H9 (cell line): Measurements from ENCODE around the gene PEX12. TPM values are rescaled to one million over a fixed set of nuclear protein-coding genes. Genes with fewer than 3 reads are reported as not detected.

Experiments
- DNase-seq: peaks from one replicate; pipeline ENCODE4 v3.0.0-alpha.2; 2017
- H2AFZ ChIP-seq: one replicate; pipeline ENCODE4 v1.6.1; 2013; ENCODE audit warnings: mild to moderate bottlenecking, low read length, control low read depth, moderate library complexity
- H2AK5ac ChIP-seq: 2 replicates; pipeline ENCODE4 v1.6.1; 2013; ENCODE audit warnings: low read length, control low read depth, mixed read lengths; ENCODE audit not compliant: insufficient read length
- H2BK120ac ChIP-seq: one replicate; pipeline ENCODE4 v1.6.1; 2013; ENCODE audit warnings: low read depth, mild to moderate bottlenecking, low read length, control low read depth, inconsistent platforms; ENCODE audit not compliant: poor library complexity, severe bottlenecking
- H2BK12ac ChIP-seq: 2 replicates; pipeline ENCODE4 v1.6.1; 2013; ENCODE audit warnings: low read length, control low read depth, mixed read lengths, low read depth; ENCODE audit not compliant: insufficient read length
- H2BK15ac ChIP-seq: 2 replicates; pipeline ENCODE4 v1.6.1; 2013; ENCODE audit warnings: low read depth, low read length, control low read depth
- H2BK20ac ChIP-seq: one replicate; pipeline ENCODE4 v1.6.1; 2013; ENCODE audit warnings: low read depth, mild to moderate bottlenecking, low read length, control low read depth, inconsistent platforms; ENCODE audit not compliant: poor library complexity, severe bottlenecking
- H2BK5ac ChIP-seq: 2 replicates; pipeline ENCODE4 v1.6.1; 2013; ENCODE audit warnings: low read length, control low read depth, mixed read lengths; ENCODE audit not compliant: insufficient read length
- H3K14ac ChIP-seq: 2 replicates; pipeline ENCODE4 v1.6.1; 2013; ENCODE audit warnings: low read length, control low read depth; ENCODE audit not compliant: insufficient read depth
- H3K18ac ChIP-seq: 2 replicates; pipeline ENCODE4 v1.6.1; 2013; ENCODE audit warnings: low read depth, mild to moderate bottlenecking, mixed read lengths, low read length, control low read depth; ENCODE audit not compliant: insufficient read length
- H3K23ac ChIP-seq: 2 replicates; pipeline ENCODE4 v1.6.1; 2013; ENCODE audit warnings: low read length, control low read depth, mixed read lengths, low read depth; ENCODE audit not compliant: insufficient read length
- H3K23me2 ChIP-seq: 2 replicates; pipeline ENCODE4 v1.6.1; 2013; ENCODE audit warnings: low read depth, mild to moderate bottlenecking, mixed read lengths, low read length, control low read depth; ENCODE audit not compliant: insufficient read length, poor library complexity, severe bottlenecking
- H3K27ac ChIP-seq: 2 replicates; pipeline ENCODE4 v1.5.1; 2013; ENCODE audit warnings: low read length, control low read depth, mixed read lengths, low read depth; ENCODE audit not compliant: insufficient read length
- H3K27me3 ChIP-seq: 2 replicates; pipeline ENCODE4 v1.6.1; 2013; ENCODE audit warnings: low read length, control low read depth, inconsistent platforms; ENCODE audit not compliant: insufficient read depth
- H3K4ac ChIP-seq: 2 replicates; pipeline ENCODE4 v1.6.1; 2013; ENCODE audit warnings: low read depth, mild to moderate bottlenecking, control low read depth, inconsistent platforms, low read length, moderate library complexity
- H3K4me1 ChIP-seq: 2 replicates; pipeline ENCODE4 v1.6.1; 2013; ENCODE audit warnings: low read length, control low read depth, inconsistent platforms; ENCODE audit not compliant: insufficient read depth
- H3K4me2 ChIP-seq: 2 replicates; pipeline ENCODE4 v1.6.1; 2013; ENCODE audit warnings: low read length, control low read depth, mixed read lengths; ENCODE audit not compliant: insufficient read length, insufficient read depth
- H3K56ac ChIP-seq: 2 replicates; pipeline ENCODE4 v1.6.1; 2013; ENCODE audit warnings: low read depth, mild to moderate bottlenecking, mixed read lengths, low read length, control low read depth; ENCODE audit not compliant: insufficient read length
- H3K79me1 ChIP-seq: 2 replicates; pipeline ENCODE4 v1.6.1; 2013; ENCODE audit warnings: low read depth, mild to moderate bottlenecking, moderate library complexity, low read length, control low read depth, inconsistent platforms; ENCODE audit not compliant: insufficient read depth, poor library complexity, severe bottlenecking
- H3K79me2 ChIP-seq: 2 replicates; pipeline ENCODE4 v1.6.1; 2013; ENCODE audit warnings: low read length, control low read depth, inconsistent platforms; ENCODE audit not compliant: insufficient read depth
- H3K9ac ChIP-seq: 2 replicates; pipeline ENCODE4 v1.6.1; 2013; ENCODE audit warnings: low read length, control low read depth, mixed read lengths; ENCODE audit not compliant: insufficient read length; ENCODE audit errors: extremely low read depth
- H3K9me3 ChIP-seq: one replicate; pipeline ENCODE4 v1.6.1; 2013; ENCODE audit warnings: low read depth, low read length, inconsistent platforms; ENCODE audit not compliant: control insufficient read depth
- H3T11ph ChIP-seq: one replicate; pipeline ENCODE4 v1.6.1; 2013; ENCODE audit warnings: mild to moderate bottlenecking, low read length, control low read depth, inconsistent platforms
- H4K20me1 ChIP-seq: one replicate; pipeline ENCODE4 v1.6.1; 2013; ENCODE audit not compliant: control insufficient read depth, insufficient read length, insufficient read depth
- H4K5ac ChIP-seq: 2 replicates; pipeline ENCODE4 v1.6.1; 2013; ENCODE audit warnings: low read depth, mild to moderate bottlenecking, mixed read lengths, low read length, control low read depth; ENCODE audit not compliant: insufficient read length
- H4K8ac ChIP-seq: replicated peaks from 2 replicates; pipeline ENCODE4 v1.6.1; 2013; ENCODE audit warnings: low read length, control low read depth, mixed read lengths, low read depth; ENCODE audit not compliant: insufficient read length
- H4K91ac ChIP-seq: 2 replicates; pipeline ENCODE4 v1.6.1; 2013; ENCODE audit warnings: low read depth, mild to moderate bottlenecking, moderate library complexity, mixed read lengths, low read length, control low read depth; ENCODE audit not compliant: insufficient read length
- H3K27ac Mint-ChIP-seq, 3 experiments: 2 replicates in 2 of 3; 3 replicates in 1 of 3; pipeline ENCODE4 v1.8.0; 2020 to 2021; ENCODE audit warnings: mixed read lengths in 3 of 3, mild to moderate bottlenecking in 1 of 3, moderate library complexity in 1 of 3
- H3K27me3 Mint-ChIP-seq: 2 replicates; pipeline ENCODE4 v1.8.0; 2021; ENCODE audit warnings: low read depth, mild to moderate bottlenecking, moderate library complexity, mixed read lengths
- H3K36me3 Mint-ChIP-seq, 3 experiments: 2 replicates in 2 of 3; 3 replicates in 1 of 3; pipeline ENCODE4 v1.8.0; 2020 to 2021; ENCODE audit warnings: low read depth in 3 of 3, mixed read lengths in 3 of 3; ENCODE audit not compliant: insufficient read depth in 1 of 3
- H3K4me1 Mint-ChIP-seq, 2 experiments: 2 replicates each; pipeline ENCODE4 v1.8.0; 2020; ENCODE audit warnings: mixed read lengths in 2 of 2
- H3K4me3 Mint-ChIP-seq, 2 experiments: 2 replicates in 1 of 2; 3 replicates in 1 of 2; pipeline ENCODE4 v1.8.0; 2020 to 2021; ENCODE audit warnings: mild to moderate bottlenecking in 2 of 2, mixed read lengths in 2 of 2, moderate library complexity in 1 of 2
- H3K9me3 Mint-ChIP-seq, 2 experiments: 2 replicates in 1 of 2; 3 replicates in 1 of 2; pipeline ENCODE4 v1.8.0; 2020; ENCODE audit warnings: mild to moderate bottlenecking in 2 of 2, mixed read lengths in 2 of 2, moderate library complexity in 1 of 2
- CTCF ChIP-seq: fragments of 200-600 bp; sonication (generic); conservative IDR thresholded peaks from 3 replicates; pipeline ENCODE4 v1.8.0; 2021; ENCODE audit warnings: antibody characterized with exemption, mild to moderate bottlenecking
- WGBS: extraction: QIAGEN DNeasy Blood & Tissue Kit; methylation state at CpG from one replicate; pipeline ENCODE4 v1.1.7; 2013; ENCODE audit warnings: missing lambda C conversion rate, low lambda C conversion rate, mixed read lengths; ENCODE audit not compliant: insufficient read length; ENCODE audit errors: extremely low coverage; 5-methylcytosine and 5-hydroxymethylcytosine counted together
- total RNA-seq: library from RNA; stranded (reverse); gene quantifications from 2 replicates; pipeline ENCODE4 v1.2.1, GENCODE V29; 2021

Gene PEX12
- total RNA-seq, 1 experiment from 2014 or later: 5.4 TPM

GRCh38 chr17:35596072-35596471 is 17.7 kb upstream of the PEX12 start:
- WGBS: no CpG with 5 or more reads among the region's 4 CpGs
- no peaks in the 10 kb centered on the region for H3K9me3 ChIP-seq
- H3K4me3 Mint-ChIP-seq: no peak overlapping the region

More at GRCh38 chr17:35596072-35596471, 17.7 kb upstream of the PEX12 start:
- H3K79me1 ChIP-seq: peaks cover under 1% of the 10 kb centered on the region
- H2BK5ac ChIP-seq: no peak overlapping the region
- H2BK120ac ChIP-seq: no peak overlapping the region
- no peak overlapping the region for H4K5ac ChIP-seq
- no peak overlapping the region for H3K14ac ChIP-seq
- H3K23ac ChIP-seq: no peak overlapping the region
- H2BK12ac ChIP-seq: no peak overlapping the region
- H3K79me2 ChIP-seq: no peaks in the 10 kb centered on the region
- Mint-ChIP-seq H3K27me3 (no peaks in the 10 kb centered on the region), H3K27ac (0 out of 7 replicates have a peak overlapping the region, but pooled peaks of 1 of the 3 experiments have one; percentile 10), H3K4me1 (peaks cover 0 to 5% of the 10 kb centered on the region in 2 experiments; a peak in 1 of 4 replicates), H3K9me3 (no peaks in the 10 kb centered on the region), H3K36me3 (peaks cover 19 to 58% (median 50%) of the 10 kb centered on the region in 3 experiments; a peak in 6 of 7 replicates)
- H3K4me2 ChIP-seq: no peak overlapping the region
- no peak overlapping the region for H2BK15ac ChIP-seq
- H2AK5ac ChIP-seq: no peak overlapping the region
- H4K91ac ChIP-seq: no peak overlapping the region
- DNase-seq: no peak
- no peak overlapping the region for H3K18ac ChIP-seq
- TF ChIP-seq CTCF: no peak
- H3K27me3 ChIP-seq: no peaks in the 10 kb centered on the region
- no peak overlapping the region for H2AFZ ChIP-seq
- H3K23me2 ChIP-seq: no peaks in the 10 kb centered on the region
- H3K56ac ChIP-seq: no peak overlapping the region
- no peak overlapping the region for H4K8ac ChIP-seq
- H2BK20ac ChIP-seq: no peak overlapping the region
- H3K9ac ChIP-seq: no peak overlapping the region
- no peaks in the 10 kb centered on the region for H3K4me1 ChIP-seq
- no peaks in the 10 kb centered on the region for H4K20me1 ChIP-seq
- no peak overlapping the region for H3K27ac ChIP-seq
- H3K4ac ChIP-seq: no peak overlapping the region
- no peak overlapping the region for H3T11ph ChIP-seq
